ENCODE measurements around the gene TSPAN9. TPM values are rescaled to one million over a fixed set of nuclear protein-coding genes. Genes with fewer than 3 reads are reported as not detected.

TSPAN9 gene
- total RNA-seq, 4 donors from 2014 or later, result 15.7 to 32.6 (median 26.2) TPM

- no peak overlapping the region for H3K27ac ChIP-seq
- H3K9me3 ChIP-seq, result peaks cover 0 to 6% (median 0%) of the 10 kb centered on the region in 4 donors
- DNase-seq (ENCODE audit: low spot score in 2 of 2), result no peak
- H3K4me3 ChIP-seq, result no peak overlapping the region
- TF ChIP-seq EP300 (IDR thresholded peaks at IDR 0.05) (no peak), POLR2A (IDR thresholded peaks at IDR 0.05) (no peak), CTCF (IDR thresholded peaks at IDR 0.05) (no peak)
- peaks cover 0 to 10% (median 0%) of the 10 kb centered on the region in 3 donors for H3K36me3 ChIP-seq
- H3K27me3 ChIP-seq, result no peaks in the 10 kb centered on the region
- peaks cover 0 to 9% (median 2%) of the 10 kb centered on the region in 4 donors for H3K4me1 ChIP-seq
- WGBS, 2 donors, result 85% methylated on average over 19 of the region's 19 CpGs
Observed at GRCh38 chr12:3224530-3224903, 147.3 kb downstream of the TSPAN9 start.

- H3K9me3 ChIP-seq, result peaks cover 0 to 6% (median 0%) of the 10 kb centered on the region in 4 donors
- no peak overlapping the region for H3K27ac ChIP-seq
- TF ChIP-seq POLR2A (IDR thresholded peaks at IDR 0.05) (no peak), CTCF (IDR thresholded peaks at IDR 0.05) (no peak), EP300 (IDR thresholded peaks at IDR 0.05) (no peak)
- no peak overlapping the region for H3K4me3 ChIP-seq
- peaks cover 0 to 7% (median 0%) of the 10 kb centered on the region in 4 donors for H3K4me1 ChIP-seq
- DNase-seq (ENCODE audit: low spot score in 2 of 2), result no peak
- no peaks in the 10 kb centered on the region for H3K27me3 ChIP-seq
- 69 to 72% methylated on average over 18 to 20 of the region's 20 CpGs for WGBS, 2 donors
- peaks cover 0 to 10% (median 0%) of the 10 kb centered on the region in 3 donors for H3K36me3 ChIP-seq
Observed at GRCh38 chr12:3225154-3225795, 148.1 kb downstream of the TSPAN9 start.

- Histone ChIP-seq H3K27me3 (no peaks in the 10 kb centered on the region), H3K36me3 (peaks cover 0 to 10% (median 0%) of the 10 kb centered on the region in 3 donors), H3K4me3 (no peak overlapping the region), H3K9me3 (peaks cover 0 to 6% (median 0%) of the 10 kb centered on the region in 4 donors), H3K27ac (no peak overlapping the region), H3K4me1 (peaks cover 0 to 3% (median under 1%) of the 10 kb centered on the region in 4 donors)
- TF ChIP-seq POLR2A (IDR thresholded peaks at IDR 0.05) (no peak), EP300 (IDR thresholded peaks at IDR 0.05) (no peak), CTCF (IDR thresholded peaks at IDR 0.05) (no peak)
- no peak for DNase-seq (ENCODE audit: low spot score in 2 of 2)
- 64 to 70% methylated on average over 3 of the region's 3 CpGs for WGBS, 2 donors
Observed at GRCh38 chr12:3225796-3226180, 148.6 kb downstream of the TSPAN9 start.

GRCh38 chr12:3226264-3226663, 149.1 kb downstream of the TSPAN9 start:
- H3K27ac ChIP-seq, result no peak overlapping the region
- peaks cover 0 to 6% (median 0%) of the 10 kb centered on the region in 4 donors for H3K9me3 ChIP-seq
- TF ChIP-seq POLR2A (IDR thresholded peaks at IDR 0.05), result no peak
- no peak for TF ChIP-seq EP300 (IDR thresholded peaks at IDR 0.05)
- no peak for TF ChIP-seq CTCF (IDR thresholded peaks at IDR 0.05)
- H3K4me3 ChIP-seq, result no peak overlapping the region
- H3K4me1 ChIP-seq, result peaks cover 0 to 6% (median 3%) of the 10 kb centered on the region in 4 donors
- H3K36me3 ChIP-seq, result peaks cover 0 to 10% (median 0%) of the 10 kb centered on the region in 3 donors
- 83 to 92% methylated on average over 3 of the region's 3 CpGs for WGBS, 2 donors
- H3K27me3 ChIP-seq, result no peaks in the 10 kb centered on the region
- DNase-seq (ENCODE audit: low spot score in 2 of 2), result no peak

Measured in tibial nerve (tissue), 4 donors.